GM12892 (cell line): ENCODE data around the gene CIB4.

Source experiments
- POLR2A ChIP-seq: IDR thresholded peaks from 2 replicates; pipeline ENCODE4 v1.6.1; 2011; ENCODE audit warnings: low read depth, low read length, control low read depth
- TAF1 ChIP-seq: IDR thresholded peaks from 2 replicates; pipeline ENCODE4 v1.6.1; 2011; ENCODE audit warnings: low read depth, mild to moderate bottlenecking, control low read depth, low read length, borderline replicate concordance

- no peak for TF ChIP-seq TAF1
- no peak for TF ChIP-seq POLR2A
These were observed 3.1 kb upstream of the CIB4 start for GRCh38 chr2:26644188-26644835.
